Measurements from ENCODE around the gene SMG9.
"Not testable (repeated sequence)": the region's sequence is repeated elsewhere in the genome, so short reads cannot be mapped to it uniquely, and the experiment has no call there.

SMG9 gene

DNA sequence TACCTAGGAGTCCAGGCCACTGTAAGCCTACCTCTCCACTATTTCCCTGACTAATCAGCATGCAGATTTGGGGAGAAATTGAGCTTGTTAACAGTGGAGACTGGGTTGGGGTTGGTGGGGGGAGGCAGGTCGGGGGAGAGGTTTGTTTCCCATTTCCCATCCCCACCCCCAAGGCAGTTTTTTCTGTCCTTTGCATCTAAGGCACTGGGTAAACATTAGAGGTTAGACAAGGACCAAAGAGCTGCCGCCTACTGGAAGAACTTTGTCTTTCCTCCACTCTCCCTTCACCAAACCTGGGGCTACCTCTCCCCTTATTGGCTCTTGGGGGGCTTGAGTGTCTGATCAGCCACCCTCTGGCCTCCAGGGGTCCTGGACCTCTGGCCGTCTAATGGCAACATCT is 25.1 kb upstream of the SMG9 start:
- Histone ChIP-seq H3K36me3 (ENCODE audit: control insufficient read depth in 1 of 2, insufficient read depth in 2 of 2, low read length in 2 of 2) (no peaks in the 10 kb centered on the region), H3K9me3 (ENCODE audit: control insufficient read depth in 1 of 2, low read length in 2 of 2) (no peaks in the 10 kb centered on the region), H3K9ac (ENCODE audit: low read depth in 1 of 2, low read length in 2 of 2) (peak overlapping the region; percentile 23 to 69), H3K4me3 (ENCODE audit: low read depth in 1 of 2, low read length in 2 of 2) (peak overlapping the region; percentile 58 to 62), H3K27ac (ENCODE audit: low read depth, low read length) (no peak overlapping the region), H3K4me1 (ENCODE audit: control insufficient read depth in 1 of 2, insufficient read depth in 2 of 2, low read length in 2 of 2) (peaks cover 51 to 79% of the 10 kb centered on the region in 2 donors), H3K27me3 (ENCODE audit: control insufficient read depth in 1 of 2, insufficient read depth in 2 of 2, low read length in 2 of 2) (no peaks in the 10 kb centered on the region)

DNA sequence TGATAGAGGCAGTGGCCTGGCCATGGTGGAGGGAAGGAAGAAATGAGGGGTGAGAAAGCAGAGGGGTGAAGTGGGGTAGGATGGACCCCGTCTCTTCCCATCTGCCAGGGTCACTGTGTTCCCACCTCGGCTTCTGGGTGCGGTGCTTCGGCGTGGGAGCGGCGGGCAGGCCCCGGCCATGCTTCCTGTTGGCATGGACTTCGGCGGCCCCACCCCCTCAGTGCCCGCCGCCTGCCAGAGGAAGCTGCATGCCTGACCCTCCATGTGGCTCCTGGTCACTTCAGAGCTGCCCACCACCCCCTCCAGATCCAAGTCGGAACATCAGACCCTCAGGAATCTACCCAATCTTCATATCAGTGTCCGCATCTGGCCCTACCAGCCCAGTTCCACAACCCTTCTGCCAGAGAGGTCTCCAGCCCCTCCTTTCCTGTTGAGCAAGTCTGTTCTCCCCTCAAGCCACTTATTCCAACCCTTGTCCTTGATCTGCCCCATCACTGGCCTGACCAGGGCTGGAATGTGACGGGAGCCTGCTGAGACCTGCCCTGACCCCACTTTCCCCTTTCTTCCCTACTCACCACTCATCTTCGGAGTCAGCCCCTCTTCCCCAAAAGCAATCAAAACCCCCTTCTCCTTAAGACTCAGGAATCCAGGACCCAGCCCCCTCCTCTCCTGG is 24.5 kb upstream of the SMG9 start:
- H3K9me3 ChIP-seq (ENCODE audit: control insufficient read depth in 1 of 2, low read length in 2 of 2), result no peaks in the 10 kb centered on the region
- no peak overlapping the region for H3K27ac ChIP-seq (ENCODE audit: low read depth, low read length)
- H3K4me3 ChIP-seq (ENCODE audit: low read depth in 1 of 2, low read length in 2 of 2), result peak overlapping the region; percentile 58 to 62
- no peaks in the 10 kb centered on the region for H3K27me3 ChIP-seq (ENCODE audit: control insufficient read depth in 1 of 2, insufficient read depth in 2 of 2, low read length in 2 of 2)
- H3K9ac ChIP-seq (ENCODE audit: low read depth in 1 of 2, low read length in 2 of 2), result peak overlapping the region; percentile 23 to 69
- H3K36me3 ChIP-seq (ENCODE audit: control insufficient read depth in 1 of 2, insufficient read depth in 2 of 2, low read length in 2 of 2), result no peaks in the 10 kb centered on the region
- H3K4me1 ChIP-seq (ENCODE audit: control insufficient read depth in 1 of 2, insufficient read depth in 2 of 2, low read length in 2 of 2), result peaks cover 50 to 79% of the 10 kb centered on the region in 2 donors

DNA sequence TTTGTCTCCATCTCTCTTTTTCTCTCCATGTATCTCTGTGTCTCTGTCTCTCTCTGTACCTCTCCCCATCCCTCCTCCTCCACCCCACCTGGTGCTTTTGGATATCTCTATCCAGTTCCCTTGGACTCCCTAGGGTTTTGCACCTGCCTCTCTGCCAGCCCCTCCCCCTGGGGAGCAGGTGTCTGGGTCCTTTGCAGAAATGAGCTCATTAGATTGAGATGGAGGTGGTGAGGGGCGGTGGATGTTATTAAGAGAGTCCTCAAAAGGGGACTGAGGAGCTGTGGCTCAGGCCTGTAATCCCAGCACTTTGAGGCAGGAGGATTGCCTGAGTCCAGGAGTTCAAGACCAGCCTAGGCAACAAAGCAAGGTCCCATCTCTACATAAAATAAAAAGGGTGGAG is 23.9 kb upstream of the SMG9 start:
- H3K4me3 ChIP-seq (ENCODE audit: low read depth in 1 of 2, low read length in 2 of 2), result peak overlapping the region in 1 of 2 donors; percentile 62
- no peak overlapping the region for H3K27ac ChIP-seq (ENCODE audit: low read depth, low read length)
- no peaks in the 10 kb centered on the region for H3K9me3 ChIP-seq (ENCODE audit: control insufficient read depth in 1 of 2, low read length in 2 of 2)
- peaks cover 48 to 76% of the 10 kb centered on the region in 2 donors for H3K4me1 ChIP-seq (ENCODE audit: control insufficient read depth in 1 of 2, insufficient read depth in 2 of 2, low read length in 2 of 2)
- H3K36me3 ChIP-seq (ENCODE audit: control insufficient read depth in 1 of 2, insufficient read depth in 2 of 2, low read length in 2 of 2), result no peaks in the 10 kb centered on the region
- no peaks in the 10 kb centered on the region for H3K27me3 ChIP-seq (ENCODE audit: control insufficient read depth in 1 of 2, insufficient read depth in 2 of 2, low read length in 2 of 2)
- H3K9ac ChIP-seq (ENCODE audit: low read depth in 1 of 2, low read length in 2 of 2), result no peak overlapping the region

DNA sequence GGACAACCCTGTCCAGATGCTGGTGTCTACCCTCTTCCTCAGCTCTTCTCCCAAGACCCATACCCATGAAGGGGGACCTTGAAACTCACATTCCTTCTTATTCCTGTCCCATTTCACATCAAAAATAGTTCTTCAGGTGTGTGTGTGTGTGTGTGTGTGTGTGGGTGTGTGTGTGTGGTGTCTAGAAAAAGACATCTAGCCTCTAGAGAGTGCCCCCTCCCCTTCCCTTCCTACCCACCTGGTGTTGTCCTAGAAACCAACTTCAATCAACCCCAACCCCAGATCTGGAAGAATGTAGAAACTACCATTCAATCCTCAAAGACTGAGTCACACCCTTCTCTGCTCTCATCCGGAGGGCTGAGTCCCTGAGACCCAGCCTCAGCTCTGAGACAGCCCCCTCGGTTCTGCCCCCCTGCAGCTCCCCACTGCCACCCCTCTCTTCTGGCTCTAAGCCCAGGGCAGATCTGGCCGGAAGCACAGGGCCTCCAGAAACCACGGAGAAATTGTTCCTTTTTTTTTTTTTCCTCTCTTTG is 22.5 kb upstream of the SMG9 start:
- Histone ChIP-seq H3K27me3 (ENCODE audit: control insufficient read depth in 1 of 2, insufficient read depth in 2 of 2, low read length in 2 of 2) (no peaks in the 10 kb centered on the region), H3K4me3 (ENCODE audit: low read depth in 1 of 2, low read length in 2 of 2) (peak overlapping the region in 1 of 2 donors; percentile 10), H3K27ac (ENCODE audit: low read depth, low read length) (no peak overlapping the region), H3K9ac (ENCODE audit: low read depth in 1 of 2, low read length in 2 of 2) (no peak overlapping the region), H3K4me1 (ENCODE audit: control insufficient read depth in 1 of 2, insufficient read depth in 2 of 2, low read length in 2 of 2) (peaks cover 41 to 68% of the 10 kb centered on the region in 2 donors), H3K36me3 (ENCODE audit: control insufficient read depth in 1 of 2, insufficient read depth in 2 of 2, low read length in 2 of 2) (no peaks in the 10 kb centered on the region), H3K9me3 (ENCODE audit: control insufficient read depth in 1 of 2, low read length in 2 of 2) (no peaks in the 10 kb centered on the region)

DNA sequence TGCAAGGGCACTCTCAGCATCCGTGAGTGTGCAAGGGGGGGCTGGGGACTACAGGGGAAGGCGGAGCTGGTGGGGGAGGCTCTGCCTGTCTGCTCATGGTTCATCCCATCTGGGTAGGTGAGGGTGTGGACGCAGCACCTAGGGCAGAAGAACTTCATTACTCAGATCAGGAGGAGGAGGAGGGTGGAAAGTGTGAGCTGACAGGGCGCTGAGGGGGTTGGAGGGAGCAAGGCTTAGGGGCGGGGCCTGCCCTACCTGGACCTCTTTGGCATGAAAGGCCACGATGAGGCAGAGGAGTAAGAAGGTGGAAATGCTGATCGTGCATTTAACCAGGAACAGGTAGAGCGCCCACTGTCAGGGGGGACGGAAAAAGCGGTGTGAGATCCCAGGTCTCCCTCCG is 21.5 kb upstream of the SMG9 start:
- Histone ChIP-seq H3K9ac (ENCODE audit: low read depth in 1 of 2, low read length in 2 of 2) (no peak overlapping the region), H3K9me3 (ENCODE audit: control insufficient read depth in 1 of 2, low read length in 2 of 2) (no peaks in the 10 kb centered on the region), H3K27me3 (ENCODE audit: control insufficient read depth in 1 of 2, insufficient read depth in 2 of 2, low read length in 2 of 2) (no peaks in the 10 kb centered on the region), H3K4me3 (ENCODE audit: low read depth in 1 of 2, low read length in 2 of 2) (no peak overlapping the region), H3K36me3 (ENCODE audit: control insufficient read depth in 1 of 2, insufficient read depth in 2 of 2, low read length in 2 of 2) (no peaks in the 10 kb centered on the region), H3K27ac (ENCODE audit: low read depth, low read length) (no peak overlapping the region), H3K4me1 (ENCODE audit: control insufficient read depth in 1 of 2, insufficient read depth in 2 of 2, low read length in 2 of 2) (peaks cover 41 to 64% of the 10 kb centered on the region in 2 donors)

DNA sequence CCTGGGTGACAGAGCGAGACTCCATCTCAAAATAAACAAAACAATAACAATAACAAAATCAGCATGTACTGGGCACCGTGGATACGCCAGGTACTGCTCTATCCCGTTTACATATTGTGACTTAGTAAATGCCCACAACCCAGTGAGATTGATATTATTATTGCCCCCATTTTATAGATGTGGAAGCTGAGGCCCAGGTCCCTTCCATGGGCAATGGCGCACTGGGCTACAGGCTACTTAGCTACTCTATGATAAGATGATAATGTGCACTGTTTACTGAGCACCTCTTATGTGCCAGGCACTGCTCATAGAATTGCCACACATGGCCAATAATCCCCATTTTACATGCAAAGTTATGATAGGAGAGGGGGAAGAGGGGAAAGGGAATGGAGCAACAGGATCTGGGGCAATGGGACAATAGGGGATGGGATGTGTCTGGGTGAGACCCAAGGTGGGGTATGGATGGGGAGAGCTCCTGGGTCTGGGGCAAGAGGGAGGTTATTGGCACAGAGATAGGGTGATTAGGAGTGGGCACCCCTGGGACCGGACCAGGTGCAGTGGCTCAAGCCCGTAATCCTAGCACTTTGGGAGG is 20.6 kb upstream of the SMG9 start:
- Histone ChIP-seq H3K9ac (ENCODE audit: low read depth in 1 of 2, low read length in 2 of 2) (no peak overlapping the region), H3K9me3 (ENCODE audit: control insufficient read depth in 1 of 2, low read length in 2 of 2) (no peaks in the 10 kb centered on the region), H3K4me1 (ENCODE audit: control insufficient read depth in 1 of 2, insufficient read depth in 2 of 2, low read length in 2 of 2) (peaks cover 36 to 57% of the 10 kb centered on the region in 2 donors), H3K36me3 (ENCODE audit: control insufficient read depth in 1 of 2, insufficient read depth in 2 of 2, low read length in 2 of 2) (no peaks in the 10 kb centered on the region), H3K27me3 (ENCODE audit: control insufficient read depth in 1 of 2, insufficient read depth in 2 of 2, low read length in 2 of 2) (no peaks in the 10 kb centered on the region), H3K4me3 (ENCODE audit: low read depth in 1 of 2, low read length in 2 of 2) (no peak overlapping the region), H3K27ac (ENCODE audit: low read depth, low read length) (no peak overlapping the region)

DNA sequence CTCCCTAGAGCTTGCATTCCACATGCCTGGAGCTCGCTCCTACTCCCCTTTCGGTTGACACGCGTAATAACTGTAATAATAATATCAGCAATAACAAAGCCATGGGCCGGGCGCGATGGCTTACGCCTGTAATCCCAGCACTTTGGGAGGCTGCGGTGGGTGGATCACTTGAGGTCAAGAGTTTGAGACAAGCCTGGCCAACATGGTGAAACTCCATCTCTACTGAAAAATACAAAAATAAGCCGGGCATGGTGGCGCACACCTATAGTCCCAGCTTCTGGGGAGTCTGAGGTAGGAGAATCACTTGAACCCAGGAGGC is 20.1 kb upstream of the SMG9 start:
- peak overlapping the region in 1 of 2 donors; percentile 58 for H3K4me3 ChIP-seq (ENCODE audit: low read depth in 1 of 2, low read length in 2 of 2)
- H3K4me1 ChIP-seq (ENCODE audit: control insufficient read depth in 1 of 2, insufficient read depth in 2 of 2, low read length in 2 of 2), result peaks cover 36 to 55% of the 10 kb centered on the region in 2 donors
- not testable (repeated sequence) for H3K9me3 ChIP-seq (ENCODE audit: control insufficient read depth in 1 of 2, low read length in 2 of 2); H3K27me3 ChIP-seq (ENCODE audit: control insufficient read depth in 1 of 2, insufficient read depth in 2 of 2, low read length in 2 of 2); H3K27ac ChIP-seq (ENCODE audit: low read depth, low read length); H3K9ac ChIP-seq (ENCODE audit: low read depth in 1 of 2, low read length in 2 of 2); H3K36me3 ChIP-seq (ENCODE audit: control insufficient read depth in 1 of 2, insufficient read depth in 2 of 2, low read length in 2 of 2)

DNA sequence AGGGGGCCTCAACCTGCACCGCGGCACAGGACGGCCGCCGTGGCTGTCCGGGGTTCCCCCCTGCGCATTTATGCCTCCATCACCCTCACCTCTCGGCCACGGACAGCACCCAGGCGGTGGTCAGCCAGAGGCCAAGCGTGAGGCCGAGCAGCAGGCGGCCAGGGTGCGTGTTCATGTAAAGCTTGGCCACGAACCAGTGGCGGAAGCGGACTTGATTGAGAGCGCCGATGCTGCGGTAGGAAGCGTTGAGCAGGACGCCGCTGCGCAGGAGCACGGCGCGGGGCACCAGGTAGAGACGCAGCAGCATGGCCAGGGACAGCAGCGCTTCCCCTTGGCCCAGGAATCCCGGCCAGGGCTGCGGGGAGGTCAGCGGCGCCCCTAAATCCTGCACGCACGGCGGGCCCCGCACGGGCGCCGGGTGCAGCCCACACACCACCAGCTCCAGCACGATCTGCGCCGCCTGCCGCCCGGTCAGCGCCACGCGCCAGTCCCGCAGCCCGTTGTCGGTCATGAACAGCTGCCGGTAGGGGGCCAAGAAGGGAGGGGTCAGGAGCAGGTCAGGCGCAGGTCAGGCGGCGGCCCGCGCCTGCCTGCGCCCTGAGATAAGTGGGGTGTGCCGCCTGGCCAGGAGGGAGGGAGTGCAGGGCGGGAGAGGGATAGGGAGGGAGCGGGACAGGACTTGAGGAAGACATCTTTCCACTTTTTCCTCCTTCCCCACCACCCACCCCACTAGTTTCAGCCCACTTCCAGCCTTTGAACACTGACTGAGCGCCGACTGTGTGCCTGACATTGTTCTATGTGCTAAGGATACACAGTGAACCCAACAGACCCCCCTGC is 19.6 kb upstream of the SMG9 start:
- no peak overlapping the region for H3K27ac ChIP-seq (ENCODE audit: low read depth, low read length)

DNA sequence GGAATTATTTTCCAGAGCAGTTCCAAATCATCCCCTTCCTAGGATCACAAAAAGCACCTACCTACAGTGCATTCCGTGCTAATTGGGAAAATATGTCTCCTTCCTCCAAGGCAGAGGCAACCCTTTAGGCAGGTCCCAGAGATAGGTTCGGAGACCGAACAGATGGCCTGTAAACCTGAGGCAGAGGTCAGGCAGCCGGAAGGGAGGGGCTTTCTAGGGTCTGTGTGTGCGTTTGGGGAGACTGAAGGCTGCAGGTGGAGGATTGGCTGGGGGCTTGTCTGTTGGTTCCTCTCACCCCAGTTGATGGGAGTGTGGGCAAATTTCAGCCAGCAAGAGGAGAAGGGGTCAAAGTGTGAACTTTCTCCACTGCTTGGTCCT is 19.0 kb upstream of the SMG9 start:
- no peak overlapping the region for H3K27ac ChIP-seq (ENCODE audit: low read depth, low read length)
- peaks cover 0 to 5% of the 10 kb centered on the region in 2 donors for H3K36me3 ChIP-seq (ENCODE audit: control insufficient read depth in 1 of 2, insufficient read depth in 2 of 2, low read length in 2 of 2)
- H3K9me3 ChIP-seq (ENCODE audit: control insufficient read depth in 1 of 2, low read length in 2 of 2), result no peaks in the 10 kb centered on the region
- no peak overlapping the region for H3K4me3 ChIP-seq (ENCODE audit: low read depth in 1 of 2, low read length in 2 of 2)
- peaks cover 26 to 43% of the 10 kb centered on the region in 2 donors for H3K4me1 ChIP-seq (ENCODE audit: control insufficient read depth in 1 of 2, insufficient read depth in 2 of 2, low read length in 2 of 2)
- no peaks in the 10 kb centered on the region for H3K27me3 ChIP-seq (ENCODE audit: control insufficient read depth in 1 of 2, insufficient read depth in 2 of 2, low read length in 2 of 2)
- no peak overlapping the region for H3K9ac ChIP-seq (ENCODE audit: low read depth in 1 of 2, low read length in 2 of 2)

More for the DNA sequence above, 19.6 kb upstream of the SMG9 start:
- H3K9me3 ChIP-seq (ENCODE audit: control insufficient read depth in 1 of 2, low read length in 2 of 2), result no peaks in the 10 kb centered on the region
- H3K36me3 ChIP-seq (ENCODE audit: control insufficient read depth in 1 of 2, insufficient read depth in 2 of 2, low read length in 2 of 2), result no peaks in the 10 kb centered on the region
- no peak overlapping the region for H3K9ac ChIP-seq (ENCODE audit: low read depth in 1 of 2, low read length in 2 of 2)
- H3K4me1 ChIP-seq (ENCODE audit: control insufficient read depth in 1 of 2, insufficient read depth in 2 of 2, low read length in 2 of 2), result peaks cover 32 to 49% of the 10 kb centered on the region in 2 donors
- no peaks in the 10 kb centered on the region for H3K27me3 ChIP-seq (ENCODE audit: control insufficient read depth in 1 of 2, insufficient read depth in 2 of 2, low read length in 2 of 2)
- peak overlapping the region in 1 of 2 donors; percentile 58 for H3K4me3 ChIP-seq (ENCODE audit: low read depth in 1 of 2, low read length in 2 of 2)

DNA sequence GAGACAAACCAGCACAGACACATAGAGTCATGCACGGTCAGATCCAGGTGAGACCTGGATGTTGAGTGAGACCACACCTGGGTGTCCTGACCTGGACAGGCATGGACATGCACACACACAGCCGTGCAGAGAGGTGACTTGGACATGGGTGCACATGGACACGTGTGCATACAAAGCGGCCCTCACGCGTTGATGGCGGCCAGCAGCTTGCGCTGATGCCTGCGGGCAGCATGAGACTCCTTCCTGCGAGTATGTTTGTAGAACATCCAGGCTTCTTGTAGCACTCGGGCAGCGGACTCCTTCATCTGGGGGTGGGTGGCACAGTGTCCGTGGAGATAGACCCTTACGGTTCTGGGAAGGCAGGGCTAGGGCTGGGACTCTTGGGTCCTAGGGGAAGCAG is 14.5 kb upstream of the SMG9 start:
- no peak overlapping the region for H3K9ac ChIP-seq (ENCODE audit: low read depth in 1 of 2, low read length in 2 of 2)
- no peak overlapping the region for H3K27ac ChIP-seq (ENCODE audit: low read depth, low read length)
- H3K27me3 ChIP-seq (ENCODE audit: control insufficient read depth in 1 of 2, insufficient read depth in 2 of 2, low read length in 2 of 2), result no peaks in the 10 kb centered on the region
- no peak overlapping the region for H3K4me3 ChIP-seq (ENCODE audit: low read depth in 1 of 2, low read length in 2 of 2)
- peaks cover 0 to 5% of the 10 kb centered on the region in 2 donors for H3K36me3 ChIP-seq (ENCODE audit: control insufficient read depth in 1 of 2, insufficient read depth in 2 of 2, low read length in 2 of 2)
- no peaks in the 10 kb centered on the region for H3K9me3 ChIP-seq (ENCODE audit: control insufficient read depth in 1 of 2, low read length in 2 of 2)
- peaks cover 14 to 17% of the 10 kb centered on the region in 2 donors for H3K4me1 ChIP-seq (ENCODE audit: control insufficient read depth in 1 of 2, insufficient read depth in 2 of 2, low read length in 2 of 2)
